Vagina (tissue), 2 donors: ENCODE measurements around the gene PET100.

ENCODE experiments used
- CTCF ChIP-seq, 3 experiments: fragments of 450-650 bp in 2 of 3; fragments of 200-600 bp in 1 of 3; sonication (generic) in 1 of 3; IDR thresholded peaks; one replicate each; pipeline ENCODE4 v1.5.1; 2017 to 2019; ENCODE audit warnings: antibody characterized with exemption in 3 of 3, mild to moderate bottlenecking in 2 of 3, moderate library complexity in 2 of 3
- POLR2A ChIP-seq, 2 donors: fragments of 450-650 bp; IDR thresholded peaks; one replicate each; pipeline ENCODE4 v1.6.1; 2017; ENCODE audit warnings: antibody characterized with exemption in 2 of 2, mild to moderate bottlenecking in 2 of 2, moderate library complexity in 2 of 2
- POLR2AphosphoS5 ChIP-seq, 2 donors: sonication (generic); formaldehyde crosslinking; IDR thresholded peaks; one replicate each; pipeline ENCODE4 v1.9.0; 2017; ENCODE audit warnings: antibody characterized with exemption in 2 of 2, mild to moderate bottlenecking in 2 of 2, low read depth in 1 of 2; ENCODE audit not compliant: insufficient read depth in 1 of 2

- TF ChIP-seq POLR2AphosphoS5 (IDR thresholded peaks at IDR 0.05; ENCODE audit: insufficient read depth in 1 of 2, low read depth in 1 of 2) (no peak), POLR2A (IDR thresholded peaks at IDR 0.05) (no peak), CTCF (IDR thresholded peaks at IDR 0.05) (no peak)
Observed at GRCh38 chr19:7642295-7643030, 12.9 kb downstream of the PET100 start.
